ENCODE results near the gene A2M.

GRCh38 chr12:9033265-9033887, 82.3 kb downstream of the A2M start:
- no peak for TF ChIP-seq CTCF (IDR thresholded peaks at IDR 0.05; ENCODE audit: low read length)
- no peak for TF ChIP-seq EZH2 (optimal IDR thresholded peaks at IDR 0.05; ENCODE audit: low read depth, low read length)
